H1 (cell line): ENCODE data around the gene PRRT2. TPM values are rescaled to one million over a fixed set of nuclear protein-coding genes. Genes with fewer than 3 reads are reported as not detected.

Source experiments
- BRCA1 ChIP-seq: IDR thresholded peaks from 2 replicates; pipeline ENCODE4 v1.6.1; 2012; ENCODE audit warnings: low read depth, low read length, improper control_type of control experiment
- CHD2 ChIP-seq: IDR thresholded peaks from 2 replicates; pipeline ENCODE4 v1.6.1; 2012; ENCODE audit warnings: low read length, improper control_type of control experiment
- CHD7 ChIP-seq: fragments of 300-600 bp; sonication (generic); IDR thresholded peaks from 2 replicates; pipeline ENCODE4 v1.7.1; 2012; ENCODE audit warnings: low read length, moderate library complexity, mild to moderate bottlenecking, inconsistent platforms; ENCODE audit not compliant: insufficient replicate concordance
- FOSL1 ChIP-seq: IDR thresholded peaks from 2 replicates; pipeline ENCODE4 v1.6.1; 2011; ENCODE audit warnings: mild to moderate bottlenecking, low read depth, low read length, moderate library complexity; ENCODE audit not compliant: insufficient read depth
- MAX ChIP-seq: IDR thresholded peaks from 2 replicates; pipeline ENCODE4 v1.6.1; 2012; ENCODE audit warnings: inconsistent platforms
- NRF1 ChIP-seq: IDR thresholded peaks from 2 replicates; pipeline ENCODE4 v1.6.1; 2011; ENCODE audit warnings: mild to moderate bottlenecking, low read depth, low read length, improper control_type of control experiment
- RFX5 ChIP-seq: IDR thresholded peaks from 2 replicates; pipeline ENCODE4 v1.6.1; 2011; ENCODE audit warnings: low read depth, low read length, improper control_type of control experiment, borderline replicate concordance
- RXRA ChIP-seq: IDR thresholded peaks from 2 replicates; pipeline ENCODE4 v1.6.1; 2011; ENCODE audit warnings: low read depth, mild to moderate bottlenecking, low read length, moderate library complexity; ENCODE audit not compliant: insufficient read depth
- SP1 ChIP-seq: IDR thresholded peaks from 2 replicates; pipeline ENCODE4 v1.6.1; 2011; ENCODE audit warnings: low read depth, low read length
- SUZ12 ChIP-seq: fragments of 200-600 bp; sonication (generic); IDR thresholded peaks from 2 replicates; pipeline ENCODE4 v1.6.1; 2012; ENCODE audit warnings: mild to moderate bottlenecking, inconsistent platforms, low read length, moderate library complexity, mixed read lengths
- TEAD4 ChIP-seq: IDR thresholded peaks from 2 replicates; pipeline ENCODE4 v1.6.1; 2012; ENCODE audit warnings: low read depth, low read length, inconsistent platforms, mixed read lengths
- polyA plus RNA-seq, 7 experiments: library from polyadenylated mRNA; depleted of rRNA in 3 of 7; stranded (reverse) in 5 of 7; unstranded in 2 of 7; fragments of >200 nt in 5 of 7; fragments of 200-250 nt in 2 of 7; gene quantifications; 1 replicate in 5 of 7; 2 replicates in 1 of 7; 4 replicates in 1 of 7; pipeline versions ENCODE4 v1.2.1 to v1.2.3, GENCODE V29; 2011 to 2013; ENCODE audit warnings: missing spikeins in 2 of 7, mixed read lengths in 2 of 7
- total RNA-seq: library from RNA; stranded (reverse); fragmentation: NEBNext Ultra II Directional; extraction: Animal tissue kit (Norgen Biotek cat#: 25700); gene quantifications from 2 replicates; pipeline ENCODE4 v1.2.1, GENCODE V29; 2021

The PRRT2 gene
- total and polyA plus RNA-seq, 2 of the 8 experiments (the other 6 are each of a cell fraction or from before 2014, with no cell fraction given): 12.8 to 32.6 TPM

GRCh38 chr16:29807426-29808218 lies 4.4 kb upstream of the PRRT2 start (continued):
- TF ChIP-seq MAX (peak; percentile 98), NRF1 (no peak), CHD7 (no peak), CHD2 (peak; percentile 29; the same call in 1 of the 2 replicates), FOSL1 (no peak), SP1 (no peak), BRCA1 (no peak), RFX5 (no peak), SUZ12 (no peak), TEAD4 (no peak), RXRA (no peak)
